HG02763 (cell line): ENCODE measurements around the gene TGM6.

Experiments used
- ATAC-seq: cut with Tn5 transposase; IDR thresholded peaks from one replicate; pipeline ENCODE4 v1.9.1; 2021; ENCODE audit warnings: mild to moderate bottlenecking, moderate library complexity; ENCODE audit not compliant: unreplicated experiment

Gene TGM6

GRCh38 chr20:2451939-2452732 is 71.4 kb downstream of the TGM6 start:
- ATAC-seq: no peak

GRCh38 chr20:2453792-2454191 is 73.1 kb downstream of the TGM6 start:
- no peak for ATAC-seq

GRCh38 chr20:2455771-2456497 is 75.2 kb downstream of the TGM6 start:
- no peak for ATAC-seq

GRCh38 chr20:2458919-2459499 is 78.3 kb downstream of the TGM6 start:
- ATAC-seq: no peak

- no peak for ATAC-seq
Measured at GRCh38 chr20:2459981-2460751, 79.5 kb downstream of the TGM6 start.

GRCh38 chr20:2460752-2461424 is 80.2 kb downstream of the TGM6 start:
- ATAC-seq: no peak

- ATAC-seq: no peak
Measured at GRCh38 chr20:2462484-2462883, 81.8 kb downstream of the TGM6 start.

- no peak for ATAC-seq
Measured at GRCh38 chr20:2463616-2464365, 83.1 kb downstream of the TGM6 start.

- ATAC-seq: no peak
Measured at GRCh38 chr20:2465100-2465499, 84.4 kb downstream of the TGM6 start.

GRCh38 chr20:2467412-2467811 is 86.7 kb downstream of the TGM6 start:
- no peak for ATAC-seq

- ATAC-seq: no peak
Measured at GRCh38 chr20:2468581-2469407, 88.1 kb downstream of the TGM6 start.

- ATAC-seq: peak; percentile 22
Measured at GRCh38 chr20:2469991-2470422, 89.3 kb downstream of the TGM6 start.

- ATAC-seq: peak; percentile 96
Measured at GRCh38 chr20:2470423-2471193, 89.9 kb downstream of the TGM6 start, which contains the start of gene SNRPB. TSS of gene SNRPB (minus strand) at chr20:2470789. CDS start at chr20:2470690, 99 bp downstream.

- ATAC-seq: no peak
Measured at GRCh38 chr20:2473516-2473915, 92.8 kb downstream of the TGM6 start.

GRCh38 chr20:2475850-2476741 is 95.4 kb downstream of the TGM6 start:
- ATAC-seq: no peak

- ATAC-seq: no peak
Measured at GRCh38 chr20:2476742-2477615, 96.3 kb downstream of the TGM6 start.
